CD4-positive, alpha-beta memory T cell (primary cell): ENCODE data around the gene HMOX1. TPM values are rescaled to one million over a fixed set of nuclear protein-coding genes. Genes with fewer than 3 reads are reported as not detected.
A peak's percentile ranks its signal among the peaks of the same experiment; 100 is the strongest.

Experiments
- microRNA-seq: library from miRNA; unstranded; fragments of <30 nt; microRNA quantifications from one replicate; pipeline ENCODE4 v1.2.0, GENCODE V29; 2021; ENCODE audit warnings: borderline replicate concordance, borderline number of aligned reads, borderline microRNAs expressed, mixed read lengths
- polyA plus RNA-seq, 2 donors: library from polyadenylated mRNA; unstranded; fragments of 300-500 nt; fragmentation: Illumina TruSeq; gene quantifications; one replicate each; pipeline ENCODE4 v1.2.3, GENCODE V29; 2021
- total RNA-seq, 2 experiments: library from RNA; stranded (reverse); gene quantifications; one replicate each; pipeline ENCODE4 v1.2.3, GENCODE V29; 2021

HMOX1 gene
- total and polyA plus RNA-seq, 4 experiments from 2014 or later: 0.20 to 8.3 (median 7.7) TPM; not detected in 1

Small RNAs within 50 kb of the gene (microRNA-seq; reads per million reads assigned to microRNA genes)
- gene MIR3909 (6.9 reads per million, percentile 32 among the genes with 10 or more reads in this experiment), gene MIR6069 (not detected)

Other genes with a start within 250 kb of the HMOX1 start
- gene HMGXB4, start 123.6 kb upstream of the HMOX1 start, total RNA-seq: 10 to 100 TPM; 22.1 to 25.3 TPM
- 10 to 100 TPM in 1 of 2 donors, 1 to 10 TPM in 1; 8.7 to 13.0 TPM for gene HMGXB4, start 123.6 kb upstream of the HMOX1 start, polyA plus RNA-seq
- gene TOM1, start 81.2 kb upstream of the HMOX1 start, total RNA-seq: 10 to 100 TPM; 76.1 to 82.2 TPM
- 10 to 100 TPM; 55.7 to 56.0 TPM for gene TOM1, start 81.2 kb upstream of the HMOX1 start, polyA plus RNA-seq
- gene MCM5, start 19.0 kb downstream of the HMOX1 start, total RNA-seq: 10 to 100 TPM; 48.5 to 58.1 TPM
- 10 to 100 TPM; 22.0 to 26.9 TPM for gene MCM5, start 19.0 kb downstream of the HMOX1 start, polyA plus RNA-seq
- not detected for gene RASD2, start 159.7 kb downstream of the HMOX1 start, total RNA-seq
- gene RASD2, start 159.7 kb downstream of the HMOX1 start, polyA plus RNA-seq: under 1 TPM in 1 of 2 donors, not detected in 1; 0.13 TPM
- not detected for gene MB, start 236.2 kb downstream of the HMOX1 start, total RNA-seq
- gene MB, start 236.2 kb downstream of the HMOX1 start, polyA plus RNA-seq: not detected